Fibroblast of lung (primary cell): ENCODE data around the gene TRIP13. TPM values are rescaled to one million over a fixed set of nuclear protein-coding genes. Genes with fewer than 3 reads are reported as not detected.

Experiments used
- DNase-seq, 2 donors: peaks; one replicate each; pipeline versions ENCODE4 v3.0.0 to v3.0.0-alpha.2; 2010; ENCODE audit warnings: low read depth in 2 of 2
- H2AFZ ChIP-seq: 2 replicates; pipeline ENCODE4 v1.5.1; 2012; ENCODE audit warnings: low read length, control low read depth, inconsistent platforms
- H3K27ac ChIP-seq: 2 replicates; pipeline ENCODE4 v1.5.1; 2011; ENCODE audit warnings: low read length, control low read depth; ENCODE audit not compliant: insufficient read depth
- H3K27me3 ChIP-seq: 2 replicates; pipeline ENCODE4 v1.5.1; 2011; ENCODE audit warnings: mild to moderate bottlenecking, low read length; ENCODE audit not compliant: control insufficient read depth, insufficient read depth
- H3K36me3 ChIP-seq: 2 replicates; pipeline ENCODE4 v1.5.1; 2011; ENCODE audit warnings: low read length; ENCODE audit not compliant: control insufficient read depth, insufficient read depth
- H3K4me1 ChIP-seq: 2 replicates; pipeline ENCODE4 v1.5.1; 2011; ENCODE audit warnings: low read length; ENCODE audit not compliant: control insufficient read depth, insufficient read depth; ENCODE audit errors: extremely low read depth
- H3K4me2 ChIP-seq: 2 replicates; pipeline ENCODE4 v1.5.1; 2011; ENCODE audit warnings: low read length, control low read depth; ENCODE audit not compliant: insufficient read depth; ENCODE audit errors: extremely low read depth
- H3K4me3 ChIP-seq, 4 experiments: fragments of 200-600 bp in 1 of 4; sonication (generic) in 1 of 4; replicated peaks in 1 of 4; 2 replicates each; pipeline ENCODE4 v1.5.1; 2011 to 2016; ENCODE audit warnings: low read length in 4 of 4, low read depth in 3 of 4, mild to moderate bottlenecking in 3 of 4, control low read depth in 2 of 4, inconsistent platforms in 1 of 4, mixed read lengths in 1 of 4; ENCODE audit not compliant: insufficient read depth in 1 of 4; ENCODE audit errors: control extremely low read depth in 1 of 4
- H3K79me2 ChIP-seq: 2 replicates; pipeline ENCODE4 v1.5.1; 2012; ENCODE audit warnings: mild to moderate bottlenecking, low read length, inconsistent platforms; ENCODE audit not compliant: control insufficient read depth, insufficient read depth
- H3K9ac ChIP-seq: 2 replicates; pipeline ENCODE4 v1.5.1; 2011; ENCODE audit warnings: mild to moderate bottlenecking, low read length, control low read depth; ENCODE audit not compliant: insufficient read depth
- H3K9me3 ChIP-seq: 2 replicates; pipeline ENCODE4 v1.5.1; 2012; ENCODE audit warnings: low read depth, low read length; ENCODE audit not compliant: control insufficient read depth, insufficient read depth
- H4K20me1 ChIP-seq: 2 replicates; pipeline ENCODE4 v1.5.1; 2011; ENCODE audit warnings: low read length; ENCODE audit not compliant: control insufficient read depth, insufficient read depth; ENCODE audit errors: extremely low read depth
- EZH2 ChIP-seq: IDR thresholded peaks from 2 replicates; pipeline ENCODE4 v1.5.1; 2012; ENCODE audit warnings: low read length, control low read depth, mild to moderate bottlenecking; ENCODE audit errors: missing control alignments
- polyA plus RNA-seq, 2 donors: library from polyadenylated mRNA; depleted of rRNA in 1 of 2; stranded (reverse) in 1 of 2; unstranded in 1 of 2; fragments of >200 nt; gene quantifications; 2 replicates each; pipeline ENCODE4 v1.2.1, GENCODE V29; 2011 to 2012; ENCODE audit warnings: missing spikeins in 1 of 2
- total RNA-seq: library from RNA; depleted of rRNA; stranded (reverse); fragments of >200 nt; gene quantifications from 2 replicates; pipeline ENCODE4 v1.2.1, GENCODE V29; 2014
- TF ChIP-seq, protein P1 (sequence below), 2 donors: IDR thresholded peaks in 1 of 2; conservative IDR thresholded peaks in 1 of 2; 1 replicate in 1 of 2; 2 replicates in 1 of 2; pipeline ENCODE4 v1.5.1; 2011 to 2012; ENCODE audit warnings: low read length in 2 of 2, control low read depth in 1 of 2, inconsistent platforms in 1 of 2, low read depth in 1 of 2, mild to moderate bottlenecking in 1 of 2

TRIP13 gene
- total and polyA plus RNA-seq, 2 donors (not counting 1 experiment from before 2014, with no cell fraction given): 7.4 to 11.7 TPM

DNA sequence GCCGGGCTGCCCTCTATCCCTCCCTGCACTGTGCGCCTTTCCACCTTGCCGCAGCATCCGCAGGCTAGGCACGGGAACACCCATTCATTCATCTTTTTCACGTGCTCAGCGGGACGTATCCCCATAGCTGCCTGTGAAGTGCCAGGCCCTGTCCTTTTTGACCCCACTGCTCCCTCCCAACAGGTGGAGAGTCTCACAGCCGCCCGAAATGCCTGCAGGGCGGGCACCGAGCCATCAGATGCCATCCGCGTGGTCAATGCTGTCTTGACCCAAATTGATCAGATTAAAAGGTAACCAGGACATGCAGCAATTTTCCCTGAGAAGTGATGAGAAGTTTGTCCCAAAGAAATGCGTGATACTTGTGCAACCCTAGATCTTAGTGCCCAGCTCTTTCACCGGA lies 15.5 kb downstream of the TRIP13 start:
- H3K4me3 ChIP-seq: no peak overlapping the region
- no peak overlapping the region for H3K4me2 ChIP-seq
- no peaks in the 10 kb centered on the region for H3K4me1 ChIP-seq
- no peak overlapping the region for H2AFZ ChIP-seq
- H3K9me3 ChIP-seq: no peaks in the 10 kb centered on the region
- no peak for DNase-seq
- H3K36me3 ChIP-seq: peaks cover 25% of the 10 kb centered on the region
- no peaks in the 10 kb centered on the region for H3K27me3 ChIP-seq
- no peaks in the 10 kb centered on the region for H4K20me1 ChIP-seq
- no peak overlapping the region for H3K9ac ChIP-seq
- H3K27ac ChIP-seq: no peak overlapping the region
- no peaks in the 10 kb centered on the region for H3K79me2 ChIP-seq
- no peak for TF ChIP-seq EZH2
- TF ChIP-seq, protein P1, sequence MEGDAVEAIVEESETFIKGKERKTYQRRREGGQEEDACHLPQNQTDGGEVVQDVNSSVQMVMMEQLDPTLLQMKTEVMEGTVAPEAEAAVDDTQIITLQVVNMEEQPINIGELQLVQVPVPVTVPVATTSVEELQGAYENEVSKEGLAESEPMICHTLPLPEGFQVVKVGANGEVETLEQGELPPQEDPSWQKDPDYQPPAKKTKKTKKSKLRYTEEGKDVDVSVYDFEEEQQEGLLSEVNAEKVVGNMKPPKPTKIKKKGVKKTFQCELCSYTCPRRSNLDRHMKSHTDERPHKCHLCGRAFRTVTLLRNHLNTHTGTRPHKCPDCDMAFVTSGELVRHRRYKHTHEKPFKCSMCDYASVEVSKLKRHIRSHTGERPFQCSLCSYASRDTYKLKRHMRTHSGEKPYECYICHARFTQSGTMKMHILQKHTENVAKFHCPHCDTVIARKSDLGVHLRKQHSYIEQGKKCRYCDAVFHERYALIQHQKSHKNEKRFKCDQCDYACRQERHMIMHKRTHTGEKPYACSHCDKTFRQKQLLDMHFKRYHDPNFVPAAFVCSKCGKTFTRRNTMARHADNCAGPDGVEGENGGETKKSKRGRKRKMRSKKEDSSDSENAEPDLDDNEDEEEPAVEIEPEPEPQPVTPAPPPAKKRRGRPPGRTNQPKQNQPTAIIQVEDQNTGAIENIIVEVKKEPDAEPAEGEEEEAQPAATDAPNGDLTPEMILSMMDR (conservative IDR thresholded peaks at IDR 0.05 in 1 of 2, IDR thresholded peaks at IDR 0.05 in 1 of 2; ENCODE audit: low read depth in 1 of 2, low read length in 2 of 2): no peak

DNA sequence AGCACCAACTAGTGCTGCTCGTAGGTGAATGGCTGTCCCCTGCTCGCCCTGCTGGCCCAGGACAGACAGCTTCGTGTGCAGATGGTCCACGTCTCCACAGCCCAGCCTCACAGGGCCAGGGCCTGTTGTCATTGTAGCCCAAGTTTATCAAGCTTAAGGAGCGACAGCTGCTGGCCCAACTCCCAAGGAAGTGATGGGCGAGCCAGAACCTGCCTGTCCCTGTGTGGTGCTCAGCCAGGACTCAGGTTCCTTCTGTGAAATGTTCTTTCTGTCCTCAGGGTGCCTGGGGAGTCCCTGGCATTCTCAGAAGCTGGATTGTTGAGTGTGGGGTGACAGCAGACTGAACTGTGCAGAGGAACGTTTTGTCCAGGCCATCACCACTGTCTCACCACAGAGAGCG lies 16.4 kb downstream of the TRIP13 start:
- no peak for TF ChIP-seq EZH2
- TF ChIP-seq, protein P1 (conservative IDR thresholded peaks at IDR 0.05 in 1 of 2, IDR thresholded peaks at IDR 0.05 in 1 of 2; ENCODE audit: low read depth in 1 of 2, low read length in 2 of 2): no peak
- H3K27ac ChIP-seq: no peak overlapping the region
- H2AFZ ChIP-seq: no peak overlapping the region
- no peak overlapping the region for H3K4me2 ChIP-seq
- H3K4me1 ChIP-seq: no peaks in the 10 kb centered on the region
- no peaks in the 10 kb centered on the region for H3K9me3 ChIP-seq
- no peaks in the 10 kb centered on the region for H4K20me1 ChIP-seq
- H3K79me2 ChIP-seq: no peaks in the 10 kb centered on the region
- H3K27me3 ChIP-seq: no peaks in the 10 kb centered on the region
- H3K4me3 ChIP-seq: no peak overlapping the region
- peaks cover 25% of the 10 kb centered on the region for H3K36me3 ChIP-seq
- DNase-seq: no peak
- no peak overlapping the region for H3K9ac ChIP-seq

DNA sequence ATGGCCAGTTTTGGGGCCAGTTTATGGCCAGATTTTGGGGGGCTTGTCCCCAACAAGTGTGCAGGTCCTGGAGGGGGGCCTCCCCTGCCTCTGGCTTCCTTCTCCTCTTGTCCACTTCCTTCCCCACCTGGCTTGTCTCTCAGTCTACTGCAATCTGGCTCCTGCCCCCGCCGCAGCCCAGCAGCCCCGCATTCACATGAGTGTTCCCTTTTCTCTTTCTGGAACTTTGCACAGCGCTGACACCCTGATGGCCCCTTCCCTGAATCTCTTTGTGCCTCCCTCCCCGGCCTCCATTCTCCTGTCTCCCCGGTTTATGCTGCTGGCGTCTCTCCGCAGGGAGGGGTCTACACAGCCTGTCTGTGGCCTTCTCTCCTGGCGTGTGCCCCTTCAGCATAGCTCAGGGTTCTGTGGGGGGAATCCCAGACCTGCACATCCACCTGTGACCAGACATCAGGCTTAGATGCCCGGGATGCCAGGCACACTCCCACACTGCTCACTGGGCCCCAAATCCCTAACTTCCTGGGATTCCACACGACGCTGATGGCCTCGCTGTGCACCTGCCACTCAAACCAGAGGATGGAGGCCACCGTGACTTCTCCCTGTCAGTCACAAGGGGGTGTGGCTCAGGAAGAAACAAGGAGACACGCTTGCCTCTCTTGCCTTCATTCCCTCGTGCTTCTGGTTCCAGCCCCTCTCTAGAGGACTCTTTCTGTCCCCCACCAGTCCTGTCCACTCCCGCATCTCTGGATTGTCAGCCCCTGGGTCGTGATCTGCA lies 17.5 kb downstream of the TRIP13 start:
- Histone ChIP-seq H3K4me2 (no peak overlapping the region), H3K36me3 (peaks cover 20% of the 10 kb centered on the region), H4K20me1 (no peaks in the 10 kb centered on the region)

More for the DNA sequence above, 17.5 kb downstream of the TRIP13 start:
- no peak overlapping the region for H3K27ac ChIP-seq
- no peak overlapping the region for H3K9ac ChIP-seq
- H3K4me3 ChIP-seq: no peak overlapping the region
- no peak for DNase-seq
- no peaks in the 10 kb centered on the region for H3K79me2 ChIP-seq
- no peaks in the 10 kb centered on the region for H3K4me1 ChIP-seq
- no peak for TF ChIP-seq EZH2
- TF ChIP-seq, protein P1 (conservative IDR thresholded peaks at IDR 0.05 in 1 of 2, IDR thresholded peaks at IDR 0.05 in 1 of 2; ENCODE audit: low read depth in 1 of 2, low read length in 2 of 2): no peak
- H3K9me3 ChIP-seq: no peaks in the 10 kb centered on the region
- no peaks in the 10 kb centered on the region for H3K27me3 ChIP-seq
- H2AFZ ChIP-seq: no peak overlapping the region
